OCI-LY1 (cell line): ENCODE data around the gene SLC22A23.

Experiments used
- H2AFZ ChIP-seq: fragments of 200-600 bp; sonication (generic), shearing (Covaris generic); 2 replicates; pipeline ENCODE4 v1.6.0; 2014; ENCODE audit warnings: antibody characterized with exemption, mild to moderate bottlenecking, low read length
- H3F3A ChIP-seq: fragments of 200-600 bp; sonication (generic), shearing (Covaris generic); 2 replicates; pipeline ENCODE4 v1.6.0; 2014; ENCODE audit warnings: mild to moderate bottlenecking, antibody characterized with exemption, low read length, moderate library complexity; ENCODE audit not compliant: insufficient read depth
- H3K27ac ChIP-seq: fragments of 200-600 bp; sonication (generic); 2 replicates; pipeline ENCODE4 v1.5.1; 2014; ENCODE audit warnings: low read length, mixed run types, mild to moderate bottlenecking, low read depth; ENCODE audit not compliant: poor library complexity, severe bottlenecking
- H3K27me3 ChIP-seq: fragments of 200-600 bp; sonication (generic); 2 replicates; pipeline ENCODE4 v1.6.0; 2014; ENCODE audit warnings: antibody characterized with exemption, mild to moderate bottlenecking, low read length, moderate library complexity; ENCODE audit not compliant: insufficient read depth
- H3K36me3 ChIP-seq: fragments of 200-600 bp; sonication (generic); 2 replicates; pipeline ENCODE4 v1.6.1; 2014; ENCODE audit warnings: mild to moderate bottlenecking, antibody characterized with exemption, low read length, moderate library complexity, mixed read lengths; ENCODE audit not compliant: insufficient read depth
- H3K4me1 ChIP-seq: fragments of 200-600 bp; sonication (generic); 2 replicates; pipeline ENCODE4 v1.5.1; 2014; ENCODE audit warnings: mild to moderate bottlenecking, low read length, moderate library complexity; ENCODE audit not compliant: insufficient read depth, severe bottlenecking
- H3K4me2 ChIP-seq: fragments of 200-600 bp; sonication (generic), shearing (Covaris generic); 2 replicates; pipeline ENCODE4 v1.6.1; 2014; ENCODE audit warnings: low read length
- H3K4me3 ChIP-seq: fragments of 200-600 bp; sonication (generic); 2 replicates; pipeline ENCODE4 v1.5.1; 2014; ENCODE audit warnings: low read length, low read depth, mild to moderate bottlenecking, mixed read lengths; ENCODE audit not compliant: poor library complexity, severe bottlenecking
- H3K79me2 ChIP-seq: fragments of 200-600 bp; shearing (Covaris generic); 2 replicates; pipeline ENCODE4 v1.6.1; 2016; ENCODE audit warnings: mixed run types, low read length, mixed read lengths; ENCODE audit not compliant: insufficient read depth
- H3K9ac ChIP-seq: fragments of 200-600 bp; sonication (generic), shearing (Covaris generic); 2 replicates; pipeline ENCODE4 v1.6.1; 2014; ENCODE audit warnings: mild to moderate bottlenecking, low read length, mixed read lengths
- H3K9me2 ChIP-seq: fragments of 200-600 bp; sonication (generic), shearing (Covaris generic); 2 replicates; pipeline ENCODE4 v1.6.1; 2014; ENCODE audit warnings: low read depth, mild to moderate bottlenecking, low read length, mixed read lengths
- H3K9me3 ChIP-seq: fragments of 200-600 bp; shearing (Covaris generic); 2 replicates; pipeline ENCODE4 v1.6.1; 2014; ENCODE audit warnings: low read length, mixed read lengths
- H4K20me1 ChIP-seq: fragments of 200-600 bp; sonication (generic), shearing (Covaris generic); 2 replicates; pipeline ENCODE4 v1.6.0; 2016; ENCODE audit warnings: mild to moderate bottlenecking, low read length; ENCODE audit not compliant: insufficient read depth
- CTCF ChIP-seq: fragments of 200-600 bp; sonication (generic), shearing (Covaris generic); IDR thresholded peaks from 2 replicates; pipeline ENCODE4 v1.5.1; 2017; ENCODE audit warnings: mild to moderate bottlenecking, antibody characterized with exemption, low read length, moderate library complexity, mixed read lengths
- EZH2 ChIP-seq: fragments of 200-600 bp; sonication (generic), shearing (Covaris generic); IDR thresholded peaks from 2 replicates; pipeline ENCODE4 v1.8.0; 2017; ENCODE audit warnings: borderline replicate concordance, mixed run types, mild to moderate bottlenecking, antibody characterized with exemption, low read length, moderate library complexity, mixed read lengths

The SLC22A23 gene

GRCh38 chr6:3432416-3432815, 24.4 kb downstream of the SLC22A23 start:
- H3K4me2 ChIP-seq, result no peak overlapping the region
- H3K27ac ChIP-seq, result no peak overlapping the region
- no peak for TF ChIP-seq CTCF
- TF ChIP-seq EZH2, result no peak

GRCh38 chr6:3431994-3432393, 24.9 kb downstream of the SLC22A23 start:
- Histone ChIP-seq H3K36me3 (no peaks in the 10 kb centered on the region), H3K4me1 (no peaks in the 10 kb centered on the region), H3K79me2 (no peaks in the 10 kb centered on the region), H3K9me2 (no peaks in the 10 kb centered on the region), H3F3A (no peaks in the 10 kb centered on the region), H3K9ac (no peak overlapping the region), H3K4me3 (no peak overlapping the region), H3K9me3 (no peaks in the 10 kb centered on the region), H3K4me2 (no peak overlapping the region), H3K27ac (no peak overlapping the region), H4K20me1 (no peaks in the 10 kb centered on the region), H2AFZ (no peak overlapping the region), H3K27me3 (no peaks in the 10 kb centered on the region)
- no peak for TF ChIP-seq EZH2
- no peak for TF ChIP-seq CTCF

More at GRCh38 chr6:3432416-3432815, 24.4 kb downstream of the SLC22A23 start:
- Histone ChIP-seq H3K27me3 (no peaks in the 10 kb centered on the region), H3K9me3 (no peaks in the 10 kb centered on the region), H3F3A (no peaks in the 10 kb centered on the region), H2AFZ (no peak overlapping the region), H3K79me2 (no peaks in the 10 kb centered on the region), H3K9me2 (no peaks in the 10 kb centered on the region), H3K36me3 (no peaks in the 10 kb centered on the region), H3K4me3 (no peak overlapping the region), H3K4me1 (no peaks in the 10 kb centered on the region), H4K20me1 (no peaks in the 10 kb centered on the region), H3K9ac (no peak overlapping the region)

- Histone ChIP-seq H4K20me1 (no peaks in the 10 kb centered on the region), H3K9ac (no peak overlapping the region), H3K36me3 (no peaks in the 10 kb centered on the region), H3F3A (no peaks in the 10 kb centered on the region), H2AFZ (no peak overlapping the region), H3K27ac (no peak overlapping the region), H3K4me2 (no peak overlapping the region), H3K9me2 (no peaks in the 10 kb centered on the region), H3K4me3 (no peak overlapping the region), H3K27me3 (0 out of 2 replicates have a peak, but pooled peaks cover 4% of the 10 kb centered on the region), H3K9me3 (no peaks in the 10 kb centered on the region), H3K4me1 (no peaks in the 10 kb centered on the region), H3K79me2 (no peaks in the 10 kb centered on the region)
- TF ChIP-seq EZH2 (no peak), CTCF (no peak)
These were observed 27.6 kb downstream of the SLC22A23 start for GRCh38 chr6:3429211-3429610.
